GM12801 (cell line): ENCODE measurements around the gene GLP1R.

Source experiments
- CTCF ChIP-seq: IDR thresholded peaks from one replicate; pipeline ENCODE4 v1.5.1; 2011; ENCODE audit warnings: control low read depth; ENCODE audit not compliant: insufficient read length; ENCODE audit errors: extremely low read depth

Gene GLP1R

GRCh38 chr6:39048481-39049399, at the start of gene GLP1R:
Gene GLP1R, plus strand, starts transcription at chr6:39048781. Its CDS starts 60 bp downstream, at chr6:39048841.
- no peak for TF ChIP-seq CTCF

- no peak for TF ChIP-seq CTCF
These were observed 45.5 kb upstream of the GLP1R start for GRCh38 chr6:39003072-39003471.

GRCh38 chr6:39003492-39003891, 45.1 kb upstream of the GLP1R start:
- no peak for TF ChIP-seq CTCF

- TF ChIP-seq CTCF, result no peak
These were observed 43.8 kb upstream of the GLP1R start for GRCh38 chr6:39004801-39005200.

GRCh38 chr6:39005774-39006173, 42.8 kb upstream of the GLP1R start:
- TF ChIP-seq CTCF, result no peak

GRCh38 chr6:39007575-39007974, 41.0 kb upstream of the GLP1R start:
- TF ChIP-seq CTCF, result no peak

GRCh38 chr6:39008737-39009136, 39.8 kb upstream of the GLP1R start:
- TF ChIP-seq CTCF, result no peak
